ENCODE results near the gene PKP4. TPM values are rescaled to one million over a fixed set of nuclear protein-coding genes. Genes with fewer than 3 reads are reported as not detected.

PKP4 gene
- polyA plus RNA-seq, 1 experiment = 24.9 TPM

- DNase-seq (ENCODE audit: low read depth, low spot score) = no peak
- no peaks in the 10 kb centered on the region for H3K27me3 ChIP-seq (ENCODE audit: control insufficient read depth, insufficient read depth, low read length)
- H3K4me3 ChIP-seq (ENCODE audit: low read depth, low read length) = no peak overlapping the region
- H3K27ac ChIP-seq (ENCODE audit: low read depth, low read length) = no peak overlapping the region
- no peaks in the 10 kb centered on the region for H3K9me3 ChIP-seq (ENCODE audit: control insufficient read depth, insufficient read depth, low read length)
- TF ChIP-seq, protein P1, sequence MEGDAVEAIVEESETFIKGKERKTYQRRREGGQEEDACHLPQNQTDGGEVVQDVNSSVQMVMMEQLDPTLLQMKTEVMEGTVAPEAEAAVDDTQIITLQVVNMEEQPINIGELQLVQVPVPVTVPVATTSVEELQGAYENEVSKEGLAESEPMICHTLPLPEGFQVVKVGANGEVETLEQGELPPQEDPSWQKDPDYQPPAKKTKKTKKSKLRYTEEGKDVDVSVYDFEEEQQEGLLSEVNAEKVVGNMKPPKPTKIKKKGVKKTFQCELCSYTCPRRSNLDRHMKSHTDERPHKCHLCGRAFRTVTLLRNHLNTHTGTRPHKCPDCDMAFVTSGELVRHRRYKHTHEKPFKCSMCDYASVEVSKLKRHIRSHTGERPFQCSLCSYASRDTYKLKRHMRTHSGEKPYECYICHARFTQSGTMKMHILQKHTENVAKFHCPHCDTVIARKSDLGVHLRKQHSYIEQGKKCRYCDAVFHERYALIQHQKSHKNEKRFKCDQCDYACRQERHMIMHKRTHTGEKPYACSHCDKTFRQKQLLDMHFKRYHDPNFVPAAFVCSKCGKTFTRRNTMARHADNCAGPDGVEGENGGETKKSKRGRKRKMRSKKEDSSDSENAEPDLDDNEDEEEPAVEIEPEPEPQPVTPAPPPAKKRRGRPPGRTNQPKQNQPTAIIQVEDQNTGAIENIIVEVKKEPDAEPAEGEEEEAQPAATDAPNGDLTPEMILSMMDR (IDR thresholded peaks at IDR 0.05; ENCODE audit: low read depth, low read length) = no peak
- POLR2A ChIA-PET = no interaction called here
- CTCF ChIA-PET = interaction anchor here (0.8 to 1.2 kb wide), 2 partner anchors 104 to 192 kb away, joined by 3 read pairs; no protein-coding TSS in a partner anchor
These were observed 193.1 kb downstream of the PKP4 start for GRCh38 chr2:158649846-158650245.

GRCh38 chr2:158650646-158651357 is 194.1 kb downstream of the PKP4 start:
- ChIA-PET CTCF (no interaction called here), POLR2A (no interaction called here)
- no peaks in the 10 kb centered on the region for H3K27me3 ChIP-seq (ENCODE audit: control insufficient read depth, insufficient read depth, low read length)
- DNase-seq (ENCODE audit: low read depth, low spot score) = no peak
- H3K27ac ChIP-seq (ENCODE audit: low read depth, low read length) = no peak overlapping the region
- TF ChIP-seq, protein P1 (IDR thresholded peaks at IDR 0.05; ENCODE audit: low read depth, low read length) = no peak
- H3K4me3 ChIP-seq (ENCODE audit: low read depth, low read length) = no peak overlapping the region
- H3K9me3 ChIP-seq (ENCODE audit: control insufficient read depth, insufficient read depth, low read length) = no peaks in the 10 kb centered on the region

DNA sequence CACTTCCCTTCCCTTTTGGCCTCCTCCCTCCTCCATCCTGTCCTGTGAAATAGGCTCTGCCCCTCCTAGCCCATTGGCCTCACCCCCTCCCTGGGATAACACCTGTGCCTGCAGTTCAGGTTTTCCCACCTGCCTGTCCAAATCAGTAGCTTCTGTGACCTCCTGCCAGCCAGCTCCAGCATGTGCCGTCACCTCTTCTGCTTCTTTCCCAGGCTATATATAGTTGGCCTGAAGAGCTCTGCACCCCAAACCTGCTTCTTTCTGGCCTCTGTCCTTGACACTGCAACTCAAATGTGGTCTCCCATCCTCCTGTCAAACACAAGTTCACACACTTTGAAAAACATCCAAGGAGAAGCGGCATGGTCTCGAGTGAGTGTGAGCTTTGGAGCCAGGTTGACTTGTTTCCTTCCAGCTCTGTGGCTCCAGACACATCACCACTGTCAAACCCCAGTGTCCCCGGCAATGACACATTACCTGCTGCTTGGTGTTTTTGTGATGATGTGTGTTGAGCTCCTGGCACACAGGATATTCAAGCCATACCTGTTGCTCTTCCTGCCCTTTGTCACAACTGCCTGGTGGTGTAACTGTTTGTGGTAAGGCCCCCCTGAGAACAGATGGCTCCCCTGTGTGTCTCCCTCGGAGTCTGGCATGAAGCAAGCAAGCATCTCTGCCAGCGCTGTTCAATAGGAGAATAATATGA is 194.8 kb downstream of the PKP4 start:
- no peak overlapping the region for H3K27ac ChIP-seq (ENCODE audit: low read depth, low read length)
- TF ChIP-seq, protein P1 (IDR thresholded peaks at IDR 0.05; ENCODE audit: low read depth, low read length) = no peak
- no peaks in the 10 kb centered on the region for H3K9me3 ChIP-seq (ENCODE audit: control insufficient read depth, insufficient read depth, low read length)
- no peak for DNase-seq (ENCODE audit: low read depth, low spot score)
- ChIA-PET CTCF (no interaction called here), POLR2A (no interaction called here)
- no peak overlapping the region for H3K4me3 ChIP-seq (ENCODE audit: low read depth, low read length)
- no peaks in the 10 kb centered on the region for H3K27me3 ChIP-seq (ENCODE audit: control insufficient read depth, insufficient read depth, low read length)

- ChIA-PET CTCF (interaction anchor here (0.8 to 1.5 kb wide), 3 partner anchors 69 to 199 kb away, joined by 3 to 4 read pairs (median 4); partner anchors contain the start of gene CCDC148), POLR2A (no interaction called here)
- DNase-seq (ENCODE audit: low read depth, low spot score) = no peak
- Histone ChIP-seq H3K4me3 (ENCODE audit: low read depth, low read length) (no peak overlapping the region), H3K9me3 (ENCODE audit: control insufficient read depth, insufficient read depth, low read length) (no peaks in the 10 kb centered on the region), H3K27ac (ENCODE audit: low read depth, low read length) (no peak overlapping the region), H3K27me3 (ENCODE audit: control insufficient read depth, insufficient read depth, low read length) (no peaks in the 10 kb centered on the region)
- TF ChIP-seq, protein P1 (IDR thresholded peaks at IDR 0.05; ENCODE audit: low read depth, low read length) = no peak
These were observed 198.9 kb downstream of the PKP4 start for GRCh38 chr2:158655628-158656027.

All from AG04450 (cell line).